Measurements from ENCODE around the gene DDX60. TPM values are rescaled to one million over a fixed set of nuclear protein-coding genes. Genes with fewer than 3 reads are reported as not detected.

The DDX60 gene, protein sequence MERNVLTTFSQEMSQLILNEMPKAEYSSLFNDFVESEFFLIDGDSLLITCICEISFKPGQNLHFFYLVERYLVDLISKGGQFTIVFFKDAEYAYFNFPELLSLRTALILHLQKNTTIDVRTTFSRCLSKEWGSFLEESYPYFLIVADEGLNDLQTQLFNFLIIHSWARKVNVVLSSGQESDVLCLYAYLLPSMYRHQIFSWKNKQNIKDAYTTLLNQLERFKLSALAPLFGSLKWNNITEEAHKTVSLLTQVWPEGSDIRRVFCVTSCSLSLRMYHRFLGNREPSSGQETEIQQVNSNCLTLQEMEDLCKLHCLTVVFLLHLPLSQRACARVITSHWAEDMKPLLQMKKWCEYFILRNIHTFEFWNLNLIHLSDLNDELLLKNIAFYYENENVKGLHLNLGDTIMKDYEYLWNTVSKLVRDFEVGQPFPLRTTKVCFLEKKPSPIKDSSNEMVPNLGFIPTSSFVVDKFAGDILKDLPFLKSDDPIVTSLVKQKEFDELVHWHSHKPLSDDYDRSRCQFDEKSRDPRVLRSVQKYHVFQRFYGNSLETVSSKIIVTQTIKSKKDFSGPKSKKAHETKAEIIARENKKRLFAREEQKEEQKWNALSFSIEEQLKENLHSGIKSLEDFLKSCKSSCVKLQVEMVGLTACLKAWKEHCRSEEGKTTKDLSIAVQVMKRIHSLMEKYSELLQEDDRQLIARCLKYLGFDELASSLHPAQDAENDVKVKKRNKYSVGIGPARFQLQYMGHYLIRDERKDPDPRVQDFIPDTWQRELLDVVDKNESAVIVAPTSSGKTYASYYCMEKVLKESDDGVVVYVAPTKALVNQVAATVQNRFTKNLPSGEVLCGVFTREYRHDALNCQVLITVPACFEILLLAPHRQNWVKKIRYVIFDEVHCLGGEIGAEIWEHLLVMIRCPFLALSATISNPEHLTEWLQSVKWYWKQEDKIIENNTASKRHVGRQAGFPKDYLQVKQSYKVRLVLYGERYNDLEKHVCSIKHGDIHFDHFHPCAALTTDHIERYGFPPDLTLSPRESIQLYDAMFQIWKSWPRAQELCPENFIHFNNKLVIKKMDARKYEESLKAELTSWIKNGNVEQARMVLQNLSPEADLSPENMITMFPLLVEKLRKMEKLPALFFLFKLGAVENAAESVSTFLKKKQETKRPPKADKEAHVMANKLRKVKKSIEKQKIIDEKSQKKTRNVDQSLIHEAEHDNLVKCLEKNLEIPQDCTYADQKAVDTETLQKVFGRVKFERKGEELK (N-terminal part only)
- total RNA-seq (2021) (2.7 to 4.6 TPM (median 4.1 TPM) in 3 replicates), Bru-seq, nascent RNA (percentile 41 among the genes with signal in this experiment)
- long read RNA-seq, experiment 1, full-length matches to known transcripts: 5 of 7 reads
- long read RNA-seq, experiment 1, partial matches to known transcripts: 1 of 7 reads
- long read RNA-seq, experiment 1, other reads (novel, unspliced or antisense): 1 of 7 reads
- long read RNA-seq, experiment 2, full-length matches to known transcripts: 2 of 7 reads
- long read RNA-seq, experiment 2, partial matches to known transcripts: 0 of 7 reads
- long read RNA-seq, experiment 2, other reads (novel, unspliced or antisense): 5 of 7 reads
- long read RNA-seq, experiment 3: 0 reads

GRCh38 chr4:168318266-168318895 lies at the start of gene DDX60:
DDX60 (minus strand) TSS chr4:168318752; CDS start chr4:168311259, 7,493 bp downstream.
- no peaks in the 10 kb centered on the region for H3K9me3 Mint-ChIP-seq
- peak; percentile 79 for DNase-seq (ENCODE audit: low spot score)
- no peaks in the 10 kb centered on the region for H3K27me3 Mint-ChIP-seq (ENCODE audit: low read depth)
- no peaks in the 10 kb centered on the region for H3K36me3 Mint-ChIP-seq
- ChIA-PET POLR2A (interaction anchor here (0.9 kb wide), 1 partner anchor 20 kb away, joined by 3 read pairs; no protein-coding TSS in a partner anchor), CTCF (interaction anchor here (1.1 kb wide), 1 partner anchor 603 kb away, joined by 3 read pairs; no protein-coding TSS in a partner anchor)
- H3K27ac Mint-ChIP-seq: peak within 1 kb of the TSS; percentile 47
- peak; percentile 88 for ATAC-seq
- H3K4me3 Mint-ChIP-seq: peak within 1 kb of the TSS; percentile 84
- peaks cover 32% of the 10 kb centered on the region for H3K4me1 Mint-ChIP-seq
- 0 out of 2 replicates have a peak, but pooled peaks have one; percentile 35 for TF ChIP-seq SP1 (CRISPR knock-in tag; conservative IDR thresholded peaks at IDR 0.05)
- 0 out of 2 replicates have a peak, but pooled peaks have one; percentile 53 for TF ChIP-seq ZNF512 (CRISPR knock-in tag; IDR thresholded peaks at IDR 0.05; ENCODE audit: borderline replicate concordance)
- 0 out of 2 replicates have a peak, but pooled peaks have one; percentile 24 for TF ChIP-seq KAT7 (CRISPR knock-in tag; IDR thresholded peaks at IDR 0.05; ENCODE audit: borderline replicate concordance)
- TF ChIP-seq ESRRA (CRISPR knock-in tag; IDR thresholded peaks at IDR 0.05; ENCODE audit: borderline replicate concordance): no peak
- no peak for TF ChIP-seq TEAD1 (CRISPR knock-in tag; IDR thresholded peaks at IDR 0.05)
- peak; percentile 14; the same call in 1 of the 2 replicates for TF ChIP-seq ZNF423 (CRISPR knock-in tag; IDR thresholded peaks at IDR 0.05)
- TF ChIP-seq JUN (CRISPR knock-in tag; IDR thresholded peaks at IDR 0.05): no peak
- TF ChIP-seq ZNF219 (CRISPR knock-in tag; IDR thresholded peaks at IDR 0.05; ENCODE audit: borderline replicate concordance): no peak
- TF ChIP-seq, protein P1, sequence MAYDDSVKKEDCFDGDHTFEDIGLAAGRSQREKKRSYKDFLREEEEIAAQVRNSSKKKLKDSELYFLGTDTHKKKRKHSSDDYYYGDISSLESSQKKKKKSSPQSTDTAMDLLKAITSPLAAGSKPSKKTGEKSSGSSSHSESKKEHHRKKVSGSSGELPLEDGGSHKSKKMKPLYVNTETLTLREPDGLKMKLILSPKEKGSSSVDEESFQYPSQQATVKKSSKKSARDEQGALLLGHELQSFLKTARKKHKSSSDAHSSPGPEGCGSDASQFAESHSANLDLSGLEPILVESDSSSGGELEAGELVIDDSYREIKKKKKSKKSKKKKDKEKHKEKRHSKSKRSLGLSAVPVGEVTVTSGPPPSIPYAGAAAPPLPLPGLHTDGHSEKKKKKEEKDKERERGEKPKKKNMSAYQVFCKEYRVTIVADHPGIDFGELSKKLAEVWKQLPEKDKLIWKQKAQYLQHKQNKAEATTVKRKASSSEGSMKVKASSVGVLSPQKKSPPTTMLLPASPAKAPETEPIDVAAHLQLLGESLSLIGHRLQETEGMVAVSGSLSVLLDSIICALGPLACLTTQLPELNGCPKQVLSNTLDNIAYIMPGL (CRISPR knock-in tag; IDR thresholded peaks at IDR 0.05): 0 out of 2 replicates have a peak, but pooled peaks have one; percentile 57
- TF ChIP-seq ZNF416 (CRISPR knock-in tag; IDR thresholded peaks at IDR 0.05): 0 out of 2 replicates have a peak, but pooled peaks have one; percentile 9
- peak; percentile 35; the same call in 1 of the 2 replicates for TF ChIP-seq GTF2I (CRISPR knock-in tag; conservative IDR thresholded peaks at IDR 0.05)
- TF ChIP-seq, protein P2, sequence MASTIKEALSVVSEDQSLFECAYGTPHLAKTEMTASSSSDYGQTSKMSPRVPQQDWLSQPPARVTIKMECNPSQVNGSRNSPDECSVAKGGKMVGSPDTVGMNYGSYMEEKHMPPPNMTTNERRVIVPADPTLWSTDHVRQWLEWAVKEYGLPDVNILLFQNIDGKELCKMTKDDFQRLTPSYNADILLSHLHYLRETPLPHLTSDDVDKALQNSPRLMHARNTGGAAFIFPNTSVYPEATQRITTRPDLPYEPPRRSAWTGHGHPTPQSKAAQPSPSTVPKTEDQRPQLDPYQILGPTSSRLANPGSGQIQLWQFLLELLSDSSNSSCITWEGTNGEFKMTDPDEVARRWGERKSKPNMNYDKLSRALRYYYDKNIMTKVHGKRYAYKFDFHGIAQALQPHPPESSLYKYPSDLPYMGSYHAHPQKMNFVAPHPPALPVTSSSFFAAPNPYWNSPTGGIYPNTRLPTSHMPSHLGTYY (CRISPR knock-in tag; IDR thresholded peaks at IDR 0.05): 0 out of 2 replicates have a peak, but pooled peaks have one; percentile 76
- 0 out of 2 replicates have a peak, but pooled peaks have one; percentile 52 for TF ChIP-seq MYBL2 (CRISPR knock-in tag; IDR thresholded peaks at IDR 0.05)
- TF ChIP-seq, protein P3, sequence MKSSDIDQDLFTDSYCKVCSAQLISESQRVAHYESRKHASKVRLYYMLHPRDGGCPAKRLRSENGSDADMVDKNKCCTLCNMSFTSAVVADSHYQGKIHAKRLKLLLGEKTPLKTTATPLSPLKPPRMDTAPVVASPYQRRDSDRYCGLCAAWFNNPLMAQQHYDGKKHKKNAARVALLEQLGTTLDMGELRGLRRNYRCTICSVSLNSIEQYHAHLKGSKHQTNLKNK (CRISPR knock-in tag; IDR thresholded peaks at IDR 0.05): no peak
- peak; percentile 63; the same call in 1 of the 2 replicates for TF ChIP-seq E2F5 (CRISPR knock-in tag; IDR thresholded peaks at IDR 0.05)
- TF ChIP-seq ZNF317 (CRISPR knock-in tag; IDR thresholded peaks at IDR 0.05; ENCODE audit: borderline replicate concordance, low read depth): 0 out of 2 replicates have a peak, but pooled peaks have one; percentile 29
- 0 out of 2 replicates have a peak, but pooled peaks have one; percentile 14 for TF ChIP-seq HMGA2 (CRISPR knock-in tag; IDR thresholded peaks at IDR 0.05)
- no peak for TF ChIP-seq OVOL2 (CRISPR knock-in tag; IDR thresholded peaks at IDR 0.05; ENCODE audit: borderline replicate concordance)
- TF ChIP-seq ZSCAN18 (CRISPR knock-in tag; IDR thresholded peaks at IDR 0.05): no peak
- TF ChIP-seq FOXP1 (CRISPR knock-in tag; IDR thresholded peaks at IDR 0.05; ENCODE audit: borderline replicate concordance): 0 out of 2 replicates have a peak, but pooled peaks have one; percentile 39
- TF ChIP-seq, protein P4, sequence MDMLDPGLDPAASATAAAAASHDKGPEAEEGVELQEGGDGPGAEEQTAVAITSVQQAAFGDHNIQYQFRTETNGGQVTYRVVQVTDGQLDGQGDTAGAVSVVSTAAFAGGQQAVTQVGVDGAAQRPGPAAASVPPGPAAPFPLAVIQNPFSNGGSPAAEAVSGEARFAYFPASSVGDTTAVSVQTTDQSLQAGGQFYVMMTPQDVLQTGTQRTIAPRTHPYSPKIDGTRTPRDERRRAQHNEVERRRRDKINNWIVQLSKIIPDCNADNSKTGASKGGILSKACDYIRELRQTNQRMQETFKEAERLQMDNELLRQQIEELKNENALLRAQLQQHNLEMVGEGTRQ (CRISPR knock-in tag; IDR thresholded peaks at IDR 0.05): peak; percentile 12; the same call in 1 of the 2 replicates
